AML-193 (cell line): ENCODE measurements around the gene TMEM203.

Source experiments
- DNase-seq, 2 experiments: peaks; one replicate each; lab custom pipeline; 2025; lab: John Stamatoyannopoulos, UW

Gene TMEM203

GRCh38 chr9:137228968-137229896 lies 23.8 kb upstream of the TMEM203 start:
- no peak for DNase-seq

DNA sequence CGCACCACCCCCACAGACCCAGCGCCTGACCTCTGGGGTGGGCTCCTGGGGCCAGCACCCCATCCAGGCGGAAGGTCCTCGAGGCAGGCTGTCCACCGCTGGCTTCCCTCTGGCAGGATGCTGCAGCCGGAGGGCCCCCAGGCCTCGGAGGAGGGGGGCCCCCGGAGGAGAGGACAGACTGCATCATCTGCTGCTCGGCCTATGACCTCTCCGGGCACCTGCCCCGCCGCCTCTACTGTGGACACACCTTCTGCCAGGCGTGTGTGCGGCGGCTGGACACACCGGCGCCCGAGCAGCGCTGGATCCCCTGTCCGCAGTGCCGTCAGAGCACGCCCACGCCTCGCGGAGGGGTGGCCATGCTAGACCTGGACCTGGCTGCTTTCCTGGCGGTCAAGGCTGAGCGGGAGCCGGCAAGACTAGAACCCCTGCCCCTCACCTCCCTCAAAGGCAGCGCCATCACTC lies 23.1 kb upstream of the TMEM203 start:
- no peak for DNase-seq

GRCh38 chr9:137227853-137228505 lies 22.5 kb upstream of the TMEM203 start:
- DNase-seq = no peak

GRCh38 chr9:137227054-137227852 lies 21.8 kb upstream of the TMEM203 start, which contains the start of gene RNF224:
RNF224 (plus strand) TSS chr9:137227502; CDS start chr9:137228336, 834 bp downstream.
- DNase-seq = peak; percentile 59 to 62

DNA sequence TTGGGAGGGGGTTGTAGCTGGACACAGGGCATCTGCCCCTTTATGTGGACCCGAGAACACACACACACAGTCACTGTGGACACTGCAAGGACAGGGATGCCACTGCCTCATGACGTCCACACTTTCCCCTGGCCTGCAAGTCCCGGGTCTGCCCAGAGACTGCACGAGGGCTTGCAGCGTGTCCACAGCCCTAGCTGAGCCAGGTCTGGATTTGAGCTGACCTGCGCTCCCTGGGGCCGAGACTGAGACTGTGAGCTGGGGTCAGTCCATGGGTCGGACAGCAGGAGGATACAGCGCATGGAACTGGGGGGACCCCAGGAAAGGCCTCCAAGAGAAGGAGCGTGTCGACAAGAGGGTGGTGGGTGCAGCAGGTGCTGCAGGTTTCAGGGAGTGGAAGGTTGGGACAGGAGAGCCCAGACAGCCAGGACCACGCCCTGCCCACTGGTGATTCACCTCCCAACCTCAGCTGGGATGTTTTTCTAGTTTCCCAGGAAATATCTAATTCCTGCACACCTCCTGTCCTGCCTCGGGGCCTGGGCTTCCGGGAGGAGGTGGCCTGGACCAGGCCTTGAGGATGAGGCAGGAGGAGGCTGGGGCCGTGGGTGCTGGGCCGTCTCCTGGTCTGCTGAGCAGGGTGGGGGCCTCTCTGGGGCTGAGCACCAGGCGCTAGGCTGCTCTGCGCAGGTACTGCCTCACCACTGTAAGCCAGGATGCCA lies 21.0 kb upstream of the TMEM203 start:
- DNase-seq = no peak

GRCh38 chr9:137225699-137226331 lies 20.4 kb upstream of the TMEM203 start:
- no peak for DNase-seq

- no peak for DNase-seq
Measured at GRCh38 chr9:137224830-137225694, 19.6 kb upstream of the TMEM203 start, which contains the start of gene CYSRT1. CYSRT1 (plus strand) TSS chr9:137225174; CDS start chr9:137225622, 448 bp downstream.

DNA sequence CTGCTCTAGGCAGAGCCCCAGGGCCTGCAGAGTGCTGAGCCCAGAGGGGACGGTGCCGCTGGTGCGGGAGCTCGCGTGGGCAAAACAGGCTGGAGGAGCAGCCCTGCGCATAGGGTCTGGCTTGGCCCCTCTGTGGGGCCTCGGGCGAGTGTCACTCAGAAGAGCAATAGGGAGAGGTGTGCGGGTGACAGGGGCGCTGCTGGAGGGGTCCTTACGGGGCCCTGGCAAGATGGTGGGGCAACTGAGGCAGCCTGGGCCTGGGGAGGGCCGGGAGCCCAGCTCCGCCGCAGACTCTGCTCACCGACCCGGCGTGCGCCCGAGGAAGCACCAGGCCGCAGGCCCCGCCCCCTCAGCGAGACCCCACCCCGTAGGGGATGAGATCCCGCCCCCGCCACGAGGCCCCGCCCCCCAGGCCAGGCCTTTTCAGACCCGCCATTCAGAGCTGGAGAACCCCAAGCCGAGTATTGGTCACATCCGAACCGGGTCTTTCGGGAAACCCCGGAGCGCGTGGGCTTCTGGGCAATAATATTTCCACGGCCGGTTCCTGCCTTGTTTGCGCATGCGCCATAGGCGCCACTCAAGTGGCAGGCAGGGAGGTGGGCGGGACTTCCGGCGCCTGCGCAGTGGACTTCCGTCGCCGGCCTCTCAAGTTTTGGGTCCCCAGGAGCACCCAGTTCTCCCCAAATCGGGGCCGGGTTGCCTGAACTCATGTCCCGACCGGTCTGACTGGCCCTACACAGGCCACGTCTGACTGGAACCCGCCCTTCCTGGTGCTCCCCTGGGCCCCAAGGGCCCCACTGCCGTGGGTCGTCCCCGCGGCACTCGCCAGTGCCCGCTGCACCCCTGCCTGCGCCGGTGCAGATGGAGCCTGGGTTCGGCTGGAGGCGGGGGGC lies 17.9 kb upstream of the TMEM203 start:
- DNase-seq = peak; percentile 95 to 97

- no peak for DNase-seq
Measured at GRCh38 chr9:137222190-137223077, 17.0 kb upstream of the TMEM203 start, which contains the start of gene RNF208. RNF208 (minus strand) TSS chr9:137222240; CDS start chr9:137221212, 1,028 bp downstream.

- no peak for DNase-seq
Measured at GRCh38 chr9:137221506-137222111, 16.2 kb upstream of the TMEM203 start.

GRCh38 chr9:137221095-137221505 lies 15.7 kb upstream of the TMEM203 start:
- DNase-seq = no peak

- no peak for DNase-seq
Measured at GRCh38 chr9:137220317-137221094, 15.1 kb upstream of the TMEM203 start.

DNA sequence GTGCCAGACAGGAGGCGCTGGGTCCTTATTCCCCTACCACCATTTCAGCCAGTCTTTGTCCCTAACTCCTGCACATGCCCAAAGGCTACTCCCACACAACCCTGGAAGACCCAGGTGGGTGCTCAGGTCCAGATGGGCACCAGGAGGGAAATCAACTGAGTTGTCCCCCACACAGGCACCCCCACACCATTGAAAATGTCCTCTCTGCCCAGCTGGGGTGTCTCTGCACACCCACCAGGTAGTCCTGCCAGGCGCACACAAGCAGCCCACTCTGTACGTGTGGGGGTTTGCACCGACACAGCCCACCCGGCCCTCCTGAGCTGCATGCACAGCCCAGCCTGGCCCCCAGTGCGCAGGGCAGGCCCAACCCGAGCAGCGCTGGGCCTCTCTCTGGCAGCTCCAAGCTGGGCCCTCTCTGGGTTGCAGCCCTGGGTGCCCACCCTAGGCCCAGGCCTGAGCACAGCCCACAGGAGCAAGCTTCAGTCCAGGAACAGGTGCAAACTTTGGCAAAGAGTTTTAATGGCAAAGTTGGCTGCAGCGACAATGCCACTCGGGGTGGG lies 14.4 kb upstream of the TMEM203 start:
- no peak for DNase-seq

DNA sequence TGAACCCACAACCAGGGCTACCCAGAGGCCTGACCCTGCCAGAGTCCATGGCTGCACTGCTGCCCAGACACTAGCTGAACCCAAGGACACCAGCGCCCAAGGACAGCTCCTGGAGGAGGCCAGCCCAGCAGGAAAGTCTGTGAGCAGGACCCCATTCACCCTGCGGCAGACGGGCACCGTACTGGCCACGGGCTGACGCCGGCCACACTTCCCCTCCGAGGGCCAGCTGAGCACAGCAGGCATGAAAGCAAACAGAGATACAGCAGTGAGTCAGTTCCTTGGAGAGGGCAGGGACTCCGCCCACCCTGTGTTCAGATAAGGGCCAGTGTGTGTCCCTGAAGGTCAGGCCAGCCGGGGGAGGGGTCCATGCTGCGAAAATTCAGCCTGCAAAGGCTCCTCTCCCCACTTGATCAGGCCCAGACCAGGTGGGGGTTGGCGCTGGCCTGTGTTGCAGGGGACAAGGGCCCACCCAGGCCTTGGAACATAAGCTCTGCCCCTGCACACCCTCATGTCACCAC lies 13.4 kb upstream of the TMEM203 start:
- DNase-seq = no peak

GRCh38 chr9:137218212-137218753 lies 12.8 kb upstream of the TMEM203 start:
- DNase-seq = no peak
